GM12892 (cell line): ENCODE measurements around the gene TEAD1.

Source experiments
- POLR2A ChIP-seq: IDR thresholded peaks from 2 replicates; pipeline ENCODE4 v1.6.1; 2011; ENCODE audit warnings: low read depth, low read length, control low read depth
- POLR2AphosphoS5 ChIP-seq: IDR thresholded peaks from 2 replicates; pipeline ENCODE4 v1.6.1; 2011; ENCODE audit warnings: low read depth, low read length, control low read depth

DNA sequence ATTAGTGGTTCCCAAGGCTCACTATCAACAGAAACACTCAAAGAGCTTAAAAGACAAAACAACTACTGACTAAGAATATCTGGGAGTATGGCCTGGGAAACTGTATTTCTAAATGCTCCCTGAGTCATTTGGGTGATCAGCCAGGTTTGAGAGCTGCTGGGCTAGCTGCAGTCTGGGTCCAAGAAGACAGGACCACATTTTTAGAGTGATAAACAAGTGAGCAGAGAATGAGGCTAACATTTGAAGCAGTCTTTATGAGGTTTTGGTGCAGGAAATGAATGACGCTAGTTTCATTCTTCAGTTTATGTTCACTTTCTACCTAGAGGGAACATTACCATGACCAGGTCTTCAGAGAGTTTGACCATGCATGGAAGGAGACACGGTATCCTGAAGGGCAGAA is 97.7 kb downstream of the TEAD1 start:
- TF ChIP-seq POLR2AphosphoS5 (no peak), POLR2A (no peak)
